Measurements from ENCODE around the gene NR2F1.

DNA sequence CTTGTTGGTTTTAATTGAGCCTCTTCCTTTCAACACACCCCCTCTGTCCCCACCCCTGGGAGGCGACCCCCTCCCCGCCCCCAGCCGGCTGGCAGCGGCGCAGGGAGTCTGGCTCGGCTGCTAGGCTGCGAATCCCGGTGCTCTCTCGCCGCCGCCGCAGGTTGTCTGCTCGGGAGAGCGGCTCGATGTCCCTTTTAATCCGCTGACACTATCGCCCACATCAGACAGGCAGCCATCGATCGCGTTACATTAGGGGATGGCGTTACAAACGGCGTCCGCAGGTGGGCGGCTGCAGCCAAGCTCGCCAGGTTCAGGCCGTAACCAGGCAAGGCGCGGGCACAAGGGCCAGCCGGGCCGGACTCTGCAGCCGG is 3.3 kb upstream of the NR2F1 start:
- TF ChIP-seq, protein P1, sequence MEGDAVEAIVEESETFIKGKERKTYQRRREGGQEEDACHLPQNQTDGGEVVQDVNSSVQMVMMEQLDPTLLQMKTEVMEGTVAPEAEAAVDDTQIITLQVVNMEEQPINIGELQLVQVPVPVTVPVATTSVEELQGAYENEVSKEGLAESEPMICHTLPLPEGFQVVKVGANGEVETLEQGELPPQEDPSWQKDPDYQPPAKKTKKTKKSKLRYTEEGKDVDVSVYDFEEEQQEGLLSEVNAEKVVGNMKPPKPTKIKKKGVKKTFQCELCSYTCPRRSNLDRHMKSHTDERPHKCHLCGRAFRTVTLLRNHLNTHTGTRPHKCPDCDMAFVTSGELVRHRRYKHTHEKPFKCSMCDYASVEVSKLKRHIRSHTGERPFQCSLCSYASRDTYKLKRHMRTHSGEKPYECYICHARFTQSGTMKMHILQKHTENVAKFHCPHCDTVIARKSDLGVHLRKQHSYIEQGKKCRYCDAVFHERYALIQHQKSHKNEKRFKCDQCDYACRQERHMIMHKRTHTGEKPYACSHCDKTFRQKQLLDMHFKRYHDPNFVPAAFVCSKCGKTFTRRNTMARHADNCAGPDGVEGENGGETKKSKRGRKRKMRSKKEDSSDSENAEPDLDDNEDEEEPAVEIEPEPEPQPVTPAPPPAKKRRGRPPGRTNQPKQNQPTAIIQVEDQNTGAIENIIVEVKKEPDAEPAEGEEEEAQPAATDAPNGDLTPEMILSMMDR (IDR thresholded peaks at IDR 0.05) = no peak
- TF ChIP-seq POLR2A (IDR thresholded peaks at IDR 0.05) = no peak
